Caco-2 (cell line): ENCODE measurements around the gene SIRPA. TPM values are rescaled to one million over a fixed set of nuclear protein-coding genes. Genes with fewer than 3 reads are reported as not detected.
A peak's percentile ranks its signal among the peaks of the same experiment; 100 is the strongest.

Source experiments
- BruUV-seq: library from RNA; stranded (reverse); fragments of 400-500 nt; replicated peaks from 2 replicates; lab custom pipeline; 2021; lab: Mats Ljungman, UMichigan
- CTCF ChIA-PET: fragments of 300-600 bp; sonication (Branson Sonifier 250); formaldehyde crosslinking; loops from one replicate; lab custom pipeline; 2022; ENCODE audit warnings: antibody characterized with exemption; lab: Charles Lee
- POLR2A ChIA-PET: fragments of 300-600 bp; sonication (Branson Sonifier 250); formaldehyde crosslinking; loops from one replicate; lab custom pipeline; 2022; ENCODE audit warnings: antibody characterized with exemption; lab: Charles Lee
- DNase-seq, 2 experiments: peaks; one replicate each; pipeline versions ENCODE4 v3.0.0 to v3.0.0-alpha.2; 2020 to 2022
- H3K27me3 ChIP-seq: replicated peaks from 2 replicates; pipeline ENCODE4 v1.6.0; 2011; ENCODE audit warnings: low read length; ENCODE audit not compliant: control insufficient read depth, insufficient read depth
- H3K36me3 ChIP-seq: 2 replicates; pipeline ENCODE4 v1.5.1; 2011; ENCODE audit warnings: low read length; ENCODE audit not compliant: control insufficient read depth, insufficient read depth
- H3K4me1 ChIP-seq: fragments of 250-450 bp; sonication (Bioruptor Pico); 2 replicates; pipeline ENCODE4 v1.5.1; 2020; ENCODE audit warnings: mild to moderate bottlenecking
- H3K4me3 ChIP-seq: 2 replicates; pipeline ENCODE4 v1.5.1; 2011; ENCODE audit warnings: low read depth, mild to moderate bottlenecking, control low read depth, low read length
- H3K9me3 ChIP-seq: fragments of 250-450 bp; sonication (Bioruptor Pico); 2 replicates; pipeline ENCODE4 v1.5.1; 2020; ENCODE audit warnings: mild to moderate bottlenecking, moderate library complexity
- H3K27ac Mint-ChIP-seq: one replicate; pipeline ENCODE4 v1.8.0; 2022; ENCODE audit warnings: mixed read lengths; ENCODE audit not compliant: unreplicated experiment
- H3K27me3 Mint-ChIP-seq: one replicate; pipeline ENCODE4 v1.8.0; 2022; ENCODE audit warnings: mixed read lengths; ENCODE audit not compliant: insufficient read depth, unreplicated experiment
- H3K36me3 Mint-ChIP-seq: one replicate; pipeline ENCODE4 v1.8.0; 2022; ENCODE audit warnings: mild to moderate bottlenecking, mixed read lengths; ENCODE audit not compliant: insufficient read depth, unreplicated experiment
- H3K4me1 Mint-ChIP-seq: one replicate; pipeline ENCODE4 v1.8.0; 2022; ENCODE audit warnings: low read depth, mixed read lengths; ENCODE audit not compliant: unreplicated experiment
- H3K4me3 Mint-ChIP-seq: one replicate; pipeline ENCODE4 v1.8.0; 2022; ENCODE audit warnings: mild to moderate bottlenecking, moderate library complexity, mixed read lengths; ENCODE audit not compliant: unreplicated experiment
- H3K9me3 Mint-ChIP-seq: one replicate; pipeline ENCODE4 v1.8.0; 2022; ENCODE audit warnings: mixed read lengths; ENCODE audit not compliant: unreplicated experiment
- intact Hi-C: fragments of 100-400 bp; cut with micrococcal nuclease; formaldehyde crosslinking; loops from one replicate; pipeline ENCODE4 v1.10.0; 2022; ENCODE audit not compliant: unreplicated experiment
- total RNA-seq: library from RNA; stranded (reverse); gene quantifications from 2 replicates; pipeline ENCODE4 v1.2.3, GENCODE V29; 2022
- TF ChIP-seq, protein P1 (sequence below), 2 experiments: fragments of 200-600 bp in 1 of 2; IDR thresholded peaks; 1 replicate in 1 of 2; 2 replicates in 1 of 2; pipeline versions ENCODE4 v1.5.1 to v1.8.0; 2011 to 2022; ENCODE audit warnings: antibody characterized with exemption in 1 of 2, control low read depth in 1 of 2, inconsistent platforms in 1 of 2, low read depth in 1 of 2, low read length in 1 of 2, mild to moderate bottlenecking in 1 of 2, moderate library complexity in 1 of 2; ENCODE audit not compliant: insufficient read depth in 1 of 2, severe bottlenecking in 1 of 2, unreplicated experiment in 1 of 2

Gene SIRPA
- total RNA-seq, 1 experiment from 2014 or later = 33.3 TPM

DNA sequence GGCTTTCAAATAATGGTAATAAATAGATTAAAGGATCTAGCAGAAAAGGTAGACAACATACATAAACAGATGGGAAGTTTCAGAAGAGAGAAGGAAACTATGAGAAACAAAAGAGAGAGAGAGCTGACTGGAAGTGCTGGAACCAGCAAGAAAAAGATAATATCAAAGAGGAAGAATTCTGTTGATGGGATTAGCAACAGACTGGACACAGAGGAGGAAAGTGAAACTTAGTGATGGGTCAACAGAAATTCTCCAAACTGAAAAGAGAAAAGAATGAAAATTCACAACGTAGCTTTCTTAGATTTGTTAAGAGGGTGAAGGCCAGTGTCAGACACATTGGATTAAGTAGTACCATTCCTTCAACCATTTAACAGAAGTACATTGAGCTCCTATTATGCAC is 48.3 kb upstream of the SIRPA start:
- TF ChIP-seq, protein P1, sequence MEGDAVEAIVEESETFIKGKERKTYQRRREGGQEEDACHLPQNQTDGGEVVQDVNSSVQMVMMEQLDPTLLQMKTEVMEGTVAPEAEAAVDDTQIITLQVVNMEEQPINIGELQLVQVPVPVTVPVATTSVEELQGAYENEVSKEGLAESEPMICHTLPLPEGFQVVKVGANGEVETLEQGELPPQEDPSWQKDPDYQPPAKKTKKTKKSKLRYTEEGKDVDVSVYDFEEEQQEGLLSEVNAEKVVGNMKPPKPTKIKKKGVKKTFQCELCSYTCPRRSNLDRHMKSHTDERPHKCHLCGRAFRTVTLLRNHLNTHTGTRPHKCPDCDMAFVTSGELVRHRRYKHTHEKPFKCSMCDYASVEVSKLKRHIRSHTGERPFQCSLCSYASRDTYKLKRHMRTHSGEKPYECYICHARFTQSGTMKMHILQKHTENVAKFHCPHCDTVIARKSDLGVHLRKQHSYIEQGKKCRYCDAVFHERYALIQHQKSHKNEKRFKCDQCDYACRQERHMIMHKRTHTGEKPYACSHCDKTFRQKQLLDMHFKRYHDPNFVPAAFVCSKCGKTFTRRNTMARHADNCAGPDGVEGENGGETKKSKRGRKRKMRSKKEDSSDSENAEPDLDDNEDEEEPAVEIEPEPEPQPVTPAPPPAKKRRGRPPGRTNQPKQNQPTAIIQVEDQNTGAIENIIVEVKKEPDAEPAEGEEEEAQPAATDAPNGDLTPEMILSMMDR (IDR thresholded peaks at IDR 0.05; ENCODE audit: insufficient read depth in 1 of 2, low read depth in 1 of 2, low read length in 1 of 2, severe bottlenecking in 1 of 2, unreplicated experiment in 1 of 2) = no peak
- ChIA-PET POLR2A (no interaction called here), CTCF (no interaction called here)
- Mint-ChIP-seq H3K27me3 (no peaks in the 10 kb centered on the region), H3K9me3 (peaks cover 19% of the 10 kb centered on the region), H3K27ac (no peak overlapping the region), H3K4me1 (peaks cover 14% of the 10 kb centered on the region), H3K36me3 (no peaks in the 10 kb centered on the region), H3K4me3 (no peak overlapping the region)
- 0 out of 2 replicates have a peak, but pooled peaks cover 12% of the 10 kb centered on the region for H3K9me3 ChIP-seq
- H3K27me3 ChIP-seq = no peaks in the 10 kb centered on the region
- no TSS peak for BruUV-seq
- H3K36me3 ChIP-seq = no peaks in the 10 kb centered on the region
- intact Hi-C loops = no loop called here
- H3K4me3 ChIP-seq = no peak overlapping the region
- peaks cover 14% of the 10 kb centered on the region for H3K4me1 ChIP-seq
- DNase-seq = no peak

DNA sequence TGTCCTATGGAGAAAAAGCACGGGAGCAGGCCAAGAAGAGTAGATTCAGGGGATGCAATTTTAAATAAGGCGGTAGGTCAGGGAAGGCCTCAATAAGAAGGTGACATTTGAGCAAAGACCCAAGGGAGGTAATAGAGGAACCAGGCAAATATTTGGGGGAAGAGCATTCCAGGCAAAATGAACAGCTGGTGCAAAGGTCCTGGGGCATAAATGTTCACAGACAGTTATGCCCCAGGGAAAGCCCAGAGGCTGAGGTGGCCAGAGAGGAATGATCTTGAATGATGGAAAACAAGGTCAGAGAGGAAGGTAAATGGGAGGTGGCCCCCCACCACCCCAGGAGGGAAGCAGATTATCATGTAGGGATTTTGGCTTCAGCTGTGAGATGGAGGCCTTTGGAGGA is 47.4 kb upstream of the SIRPA start:
- Histone ChIP-seq H3K36me3 (no peaks in the 10 kb centered on the region), H3K27me3 (no peaks in the 10 kb centered on the region), H3K9me3 (0 out of 2 replicates have a peak, but pooled peaks cover 12% of the 10 kb centered on the region), H3K4me1 (peaks cover 14% of the 10 kb centered on the region), H3K4me3 (no peak overlapping the region)
- peaks cover 14% of the 10 kb centered on the region for H3K4me1 Mint-ChIP-seq
- H3K36me3 Mint-ChIP-seq = no peaks in the 10 kb centered on the region
- DNase-seq = no peak
- H3K27me3 Mint-ChIP-seq = no peaks in the 10 kb centered on the region
- ChIA-PET CTCF (no interaction called here), POLR2A (interaction anchor here (0.5 kb wide), 1 partner anchor 109 kb away, joined by 4 read pairs; no protein-coding TSS in a partner anchor)
- intact Hi-C loops = no loop called here
- H3K27ac Mint-ChIP-seq = no peak overlapping the region
- no peak overlapping the region for H3K4me3 Mint-ChIP-seq
- H3K9me3 Mint-ChIP-seq = peaks cover 19% of the 10 kb centered on the region
- no TSS peak for BruUV-seq
- TF ChIP-seq, protein P1 (IDR thresholded peaks at IDR 0.05; ENCODE audit: insufficient read depth in 1 of 2, low read depth in 1 of 2, low read length in 1 of 2, severe bottlenecking in 1 of 2, unreplicated experiment in 1 of 2) = no peak

- CTCF ChIA-PET = no interaction called here
- Histone ChIP-seq H3K9me3 (0 out of 2 replicates have a peak, but pooled peaks cover 12% of the 10 kb centered on the region), H3K36me3 (no peaks in the 10 kb centered on the region), H3K4me1 (peaks cover 18% of the 10 kb centered on the region), H3K4me3 (no peak overlapping the region), H3K27me3 (no peaks in the 10 kb centered on the region)
- H3K9me3 Mint-ChIP-seq = peaks cover 19% of the 10 kb centered on the region
- H3K27ac Mint-ChIP-seq = no peak overlapping the region
- intact Hi-C loops = no loop called here
- BruUV-seq = no TSS peak
- DNase-seq = peak; percentile 65 to 81
- TF ChIP-seq, protein P1 (IDR thresholded peaks at IDR 0.05; ENCODE audit: insufficient read depth in 1 of 2, low read depth in 1 of 2, low read length in 1 of 2, severe bottlenecking in 1 of 2, unreplicated experiment in 1 of 2) = no peak
- H3K36me3 Mint-ChIP-seq = no peaks in the 10 kb centered on the region
- no peaks in the 10 kb centered on the region for H3K27me3 Mint-ChIP-seq
- no peak overlapping the region for H3K4me3 Mint-ChIP-seq
- peaks cover 19% of the 10 kb centered on the region for H3K4me1 Mint-ChIP-seq
- POLR2A ChIA-PET = interaction anchor here (0.5 kb wide), 1 partner anchor 110 kb away, joined by 4 read pairs; no protein-coding TSS in a partner anchor
These were observed 46.8 kb upstream of the SIRPA start for GRCh38 chr20:1848373-1848772.
